Type B pancreatic cell (in vitro differentiated cells): ENCODE measurements around the gene MED12L. TPM values are rescaled to one million over a fixed set of nuclear protein-coding genes. Genes with fewer than 3 reads are reported as not detected.

Experiments
- DNase-seq: peaks from one replicate; pipeline ENCODE4 v3.0.0; 2021; ENCODE audit warnings: mixed read lengths; ENCODE audit not compliant: unreplicated experiment; ENCODE audit errors: extremely low spot score
- H3K27ac Mint-ChIP-seq: 2 replicates; pipeline ENCODE4 v1.8.0; 2021; ENCODE audit warnings: mild to moderate bottlenecking, mixed read lengths
- H3K27me3 Mint-ChIP-seq: 2 replicates; pipeline ENCODE4 v1.8.0; 2021; ENCODE audit warnings: mixed read lengths
- H3K36me3 Mint-ChIP-seq: 2 replicates; pipeline ENCODE4 v1.8.0; 2021; ENCODE audit warnings: mixed read lengths
- H3K4me1 Mint-ChIP-seq: one replicate; pipeline ENCODE4 v1.8.0; 2021; ENCODE audit warnings: mixed read lengths; ENCODE audit not compliant: unreplicated experiment
- H3K4me3 Mint-ChIP-seq: 2 replicates; pipeline ENCODE4 v1.8.0; 2021; ENCODE audit warnings: mild to moderate bottlenecking, mixed read lengths
- H3K9me3 Mint-ChIP-seq: 2 replicates; pipeline ENCODE4 v1.8.0; 2021; ENCODE audit warnings: mixed read lengths
- CTCF ChIP-seq: fragments of 200-600 bp; sonication (generic); conservative IDR thresholded peaks from 2 replicates; pipeline ENCODE4 v1.5.0; 2021; ENCODE audit warnings: antibody characterized with exemption, mild to moderate bottlenecking
- total RNA-seq: library from RNA; stranded (reverse); gene quantifications from 2 replicates; pipeline ENCODE4 v1.2.1, GENCODE V29; 2021; ENCODE audit warnings: low replicate concordance

Gene MED12L
- total RNA-seq, 1 donor from 2014 or later, result 6.4 TPM

- TF ChIP-seq CTCF, result no peak
- H3K27me3 Mint-ChIP-seq, result no peaks in the 10 kb centered on the region
- H3K4me1 Mint-ChIP-seq, result peaks cover 24% of the 10 kb centered on the region
- no peaks in the 10 kb centered on the region for H3K36me3 Mint-ChIP-seq
- no peak overlapping the region for H3K4me3 Mint-ChIP-seq
- DNase-seq, result no peak
- H3K9me3 Mint-ChIP-seq, result no peaks in the 10 kb centered on the region
- H3K27ac Mint-ChIP-seq, result no peak overlapping the region
Measured at GRCh38 chr3:151283387-151283786, 197.9 kb downstream of the MED12L start.

DNA sequence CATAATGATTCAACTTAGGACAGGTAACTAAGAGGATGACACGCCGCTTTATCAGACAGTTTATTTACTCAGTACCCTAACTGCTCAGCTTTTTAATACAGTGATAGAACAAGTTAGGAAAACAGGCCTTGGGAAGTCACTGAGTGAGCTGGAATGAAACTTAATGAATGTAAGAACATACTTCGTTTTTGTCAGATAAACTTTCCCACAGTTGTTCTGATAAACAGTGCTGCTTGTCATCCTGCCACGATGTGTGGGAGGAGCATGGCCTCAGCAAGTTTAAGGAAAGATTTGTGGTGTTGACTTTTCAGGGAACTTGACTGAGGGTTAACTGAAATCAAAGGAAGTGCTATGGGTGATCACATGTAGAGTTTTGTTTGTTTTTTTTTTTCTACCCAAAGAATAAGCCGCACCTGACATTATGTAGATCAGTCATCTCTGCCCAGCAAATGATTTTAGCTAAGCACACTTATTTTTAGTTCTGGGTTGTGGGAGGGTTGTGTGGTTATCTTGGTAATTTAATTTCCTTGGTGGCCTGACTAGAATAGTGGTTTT, 198.5 kb downstream of the MED12L start:
- Mint-ChIP-seq H3K27ac (no peak overlapping the region), H3K4me3 (no peak overlapping the region), H3K4me1 (peaks cover 24% of the 10 kb centered on the region), H3K9me3 (no peaks in the 10 kb centered on the region), H3K27me3 (no peaks in the 10 kb centered on the region), H3K36me3 (no peaks in the 10 kb centered on the region)
- TF ChIP-seq CTCF, result no peak
- DNase-seq, result no peak

DNA sequence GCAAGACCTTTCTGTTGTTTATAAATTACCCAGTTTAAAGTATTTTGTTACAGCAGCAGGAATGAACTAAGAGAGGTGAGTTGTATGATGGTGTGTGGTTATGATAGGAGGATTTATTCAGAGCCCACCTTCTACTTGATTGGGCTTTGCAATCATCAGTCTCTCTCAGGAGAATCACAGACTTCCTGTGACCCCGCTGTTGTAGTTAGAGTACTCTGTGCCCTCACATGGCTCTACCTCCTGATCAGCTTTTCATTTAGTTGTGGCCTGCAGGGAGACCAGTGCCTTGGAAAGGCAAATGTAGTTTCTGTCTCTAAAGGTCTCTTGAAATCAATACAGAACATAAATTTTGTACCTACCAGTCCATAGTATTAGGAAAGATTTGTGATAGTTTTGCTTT, 200.5 kb downstream of the MED12L start:
- Mint-ChIP-seq H3K27ac (no peak overlapping the region), H3K9me3 (no peaks in the 10 kb centered on the region), H3K4me1 (peaks cover 20% of the 10 kb centered on the region), H3K27me3 (no peaks in the 10 kb centered on the region), H3K36me3 (no peaks in the 10 kb centered on the region), H3K4me3 (no peak overlapping the region)
- DNase-seq, result no peak
- no peak for TF ChIP-seq CTCF

DNA sequence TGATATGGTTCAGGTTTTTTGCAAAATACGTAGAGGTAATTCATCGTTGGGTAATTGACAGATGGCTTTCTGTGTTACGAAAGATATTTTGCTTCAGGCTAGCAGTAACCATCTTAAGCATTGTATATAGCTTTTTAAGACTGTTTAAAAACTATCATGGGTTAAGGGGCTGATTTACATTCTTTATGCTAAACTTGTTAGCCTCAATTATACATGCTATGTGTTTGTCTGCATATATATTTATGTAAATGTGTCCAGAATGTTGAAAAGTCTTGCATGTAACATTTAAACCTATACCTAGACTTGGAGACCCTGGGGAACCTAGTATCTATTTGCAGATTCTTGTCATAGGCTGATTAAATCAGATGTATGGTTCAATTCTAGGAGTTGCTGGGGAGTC, 204.0 kb downstream of the MED12L start:
- Mint-ChIP-seq H3K9me3 (no peaks in the 10 kb centered on the region), H3K27me3 (no peaks in the 10 kb centered on the region), H3K4me1 (no peaks in the 10 kb centered on the region), H3K36me3 (no peaks in the 10 kb centered on the region), H3K27ac (no peak overlapping the region), H3K4me3 (no peak overlapping the region)
- no peak for TF ChIP-seq CTCF
- DNase-seq, result no peak

GRCh38 chr3:151290673-151291072, 205.2 kb downstream of the MED12L start:
- Mint-ChIP-seq H3K9me3 (no peaks in the 10 kb centered on the region), H3K4me1 (no peaks in the 10 kb centered on the region), H3K36me3 (no peaks in the 10 kb centered on the region), H3K27me3 (no peaks in the 10 kb centered on the region), H3K4me3 (no peak overlapping the region), H3K27ac (no peak overlapping the region)
- DNase-seq, result no peak
- TF ChIP-seq CTCF, result peak; percentile 62

GRCh38 chr3:151293127-151293526, 207.7 kb downstream of the MED12L start:
- TF ChIP-seq CTCF, result no peak
- no peaks in the 10 kb centered on the region for H3K27me3 Mint-ChIP-seq

More at GRCh38 chr3:151293127-151293526, 207.7 kb downstream of the MED12L start:
- Mint-ChIP-seq H3K27ac (peak overlapping the region; percentile 62), H3K4me3 (no peak overlapping the region), H3K36me3 (no peaks in the 10 kb centered on the region), H3K4me1 (no peaks in the 10 kb centered on the region), H3K9me3 (no peaks in the 10 kb centered on the region)
- DNase-seq, result no peak
